GM19193 (cell line): ENCODE results near the gene FBP2.

Experiments
- POLR2A ChIP-seq: IDR thresholded peaks from 4 replicates; pipeline ENCODE4 v1.6.1; 2011; ENCODE audit not compliant: insufficient read depth, insufficient read length; ENCODE audit errors: extremely low read depth

FBP2 gene

GRCh38 chr9:94622087-94622800 is 28.6 kb upstream of the FBP2 start:
- TF ChIP-seq POLR2A, result no peak

- TF ChIP-seq POLR2A, result no peak
These were observed 25.4 kb upstream of the FBP2 start for GRCh38 chr9:94619026-94619425.

GRCh38 chr9:94613003-94613402 is 19.4 kb upstream of the FBP2 start:
- TF ChIP-seq POLR2A, result no peak

- TF ChIP-seq POLR2A, result no peak
These were observed 18.4 kb upstream of the FBP2 start for GRCh38 chr9:94612071-94612470.

GRCh38 chr9:94611638-94612068 is 18.0 kb upstream of the FBP2 start:
- no peak for TF ChIP-seq POLR2A

- no peak for TF ChIP-seq POLR2A
These were observed 16.6 kb upstream of the FBP2 start for GRCh38 chr9:94610181-94610606.

GRCh38 chr9:94607423-94607691 is 13.7 kb upstream of the FBP2 start:
- TF ChIP-seq POLR2A, result no peak

- TF ChIP-seq POLR2A, result no peak
These were observed 13.2 kb upstream of the FBP2 start for GRCh38 chr9:94606646-94607422.

GRCh38 chr9:94603259-94604160 is 9.9 kb upstream of the FBP2 start:
- TF ChIP-seq POLR2A, result no peak

GRCh38 chr9:94602666-94603065 is 9.0 kb upstream of the FBP2 start:
- TF ChIP-seq POLR2A, result no peak

- TF ChIP-seq POLR2A, result no peak
These were observed 7.1 kb upstream of the FBP2 start for GRCh38 chr9:94600715-94601114.

- TF ChIP-seq POLR2A, result no peak
These were observed 6.6 kb upstream of the FBP2 start for GRCh38 chr9:94600258-94600657.

GRCh38 chr9:94599102-94599501 is 5.5 kb upstream of the FBP2 start:
- no peak for TF ChIP-seq POLR2A

- no peak for TF ChIP-seq POLR2A
These were observed 1.7 kb downstream of the FBP2 start for GRCh38 chr9:94591876-94592275.

- TF ChIP-seq POLR2A, result no peak
These were observed 4.9 kb downstream of the FBP2 start for GRCh38 chr9:94588681-94589080.

- no peak for TF ChIP-seq POLR2A
These were observed 6.8 kb downstream of the FBP2 start for GRCh38 chr9:94586814-94587213.

- TF ChIP-seq POLR2A, result no peak
These were observed 7.3 kb downstream of the FBP2 start for GRCh38 chr9:94586316-94586715.
